Endodermal cell (in vitro differentiated cells): ENCODE measurements around the gene SNRPA. TPM values are rescaled to one million over a fixed set of nuclear protein-coding genes. Genes with fewer than 3 reads are reported as not detected.

Source experiments
- DNase-seq: peaks from one replicate; pipeline ENCODE4 v3.0.0-alpha.2; 2017
- H3K27ac ChIP-seq: 2 replicates; pipeline ENCODE4 v1.5.1; 2013; ENCODE audit warnings: mild to moderate bottlenecking, low read depth, low read length, moderate library complexity
- H3K27me3 ChIP-seq: 2 replicates; pipeline ENCODE4 v1.6.1; 2013; ENCODE audit warnings: mild to moderate bottlenecking, low read length, moderate library complexity; ENCODE audit not compliant: insufficient read depth, control insufficient read depth, poor library complexity, severe bottlenecking
- H3K36me3 ChIP-seq: 2 replicates; pipeline ENCODE4 v1.7.0; 2013; ENCODE audit warnings: mild to moderate bottlenecking, low read length, moderate library complexity; ENCODE audit not compliant: control insufficient read depth, insufficient read depth
- H3K4me1 ChIP-seq: one replicate; pipeline ENCODE4 v1.7.0; 2013; ENCODE audit warnings: low read length; ENCODE audit not compliant: control insufficient read depth, insufficient read depth
- H3K4me3 ChIP-seq: 2 replicates; pipeline ENCODE4 v1.5.1; 2013; ENCODE audit warnings: mild to moderate bottlenecking, low read length, moderate library complexity
- H3K9ac ChIP-seq: 2 replicates; pipeline ENCODE4 v1.6.1; 2013; ENCODE audit warnings: mild to moderate bottlenecking, low read length, moderate library complexity; ENCODE audit not compliant: poor library complexity, severe bottlenecking; ENCODE audit errors: extremely low read depth
- H3K9me3 ChIP-seq: 2 replicates; pipeline ENCODE4 v1.6.1; 2013; ENCODE audit warnings: mild to moderate bottlenecking, low read length, moderate library complexity; ENCODE audit not compliant: control insufficient read depth
- H3K27ac Mint-ChIP-seq: 2 replicates; pipeline ENCODE4 v1.8.0; 2020; ENCODE audit warnings: mixed read lengths
- H3K27me3 Mint-ChIP-seq: 2 replicates; pipeline ENCODE4 v1.8.0; 2021; ENCODE audit warnings: mild to moderate bottlenecking, mixed read lengths; ENCODE audit not compliant: insufficient read depth
- H3K36me3 Mint-ChIP-seq: 2 replicates; pipeline ENCODE4 v1.8.0; 2020; ENCODE audit warnings: low read depth, mixed read lengths
- H3K4me1 Mint-ChIP-seq: 2 replicates; pipeline ENCODE4 v1.8.0; 2020; ENCODE audit warnings: mixed read lengths
- H3K4me3 Mint-ChIP-seq: 2 replicates; pipeline ENCODE4 v1.8.0; 2020; ENCODE audit warnings: mild to moderate bottlenecking, moderate library complexity, mixed read lengths
- H3K9me3 Mint-ChIP-seq: 2 replicates; pipeline ENCODE4 v1.8.0; 2020; ENCODE audit warnings: mild to moderate bottlenecking, mixed read lengths
- CTCF ChIP-seq: fragments of 200-600 bp; sonication (generic); conservative IDR thresholded peaks from 2 replicates; pipeline ENCODE4 v1.5.0; 2021; ENCODE audit warnings: antibody characterized with exemption, mild to moderate bottlenecking
- WGBS, 2 experiments: methylation state at CpG; one replicate each; pipeline versions ENCODE4 v1.1.5 to v1.1.7; 2013; ENCODE audit warnings: missing lambda C conversion rate in 2 of 2, mixed read lengths in 1 of 2; ENCODE audit not compliant: insufficient coverage in 1 of 2, insufficient read length in 1 of 2; 5-methylcytosine and 5-hydroxymethylcytosine counted together
- total RNA-seq, 2 donors: library from RNA; stranded (reverse); fragmentation: NEBNext Ultra II Directional in 1 of 2; extraction: Animal tissue kit (Norgen Biotek cat#: 25700) in 1 of 2; gene quantifications; 2 replicates in 1 of 2; 3 replicates in 1 of 2; pipeline ENCODE4 v1.2.1, GENCODE V29; 2021

SNRPA gene
- total RNA-seq, 2 donors from 2014 or later = 160 to 199 TPM

GRCh38 chr19:40759352-40759751 is 8.3 kb downstream of the SNRPA start:
- no peak overlapping the region for H3K27ac ChIP-seq
- peaks cover 80% of the 10 kb centered on the region for H3K36me3 Mint-ChIP-seq

GRCh38 chr19:40762754-40763470 is 11.9 kb downstream of the SNRPA start:
- H3K4me1 Mint-ChIP-seq = no peaks in the 10 kb centered on the region
- H3K9me3 Mint-ChIP-seq = no peaks in the 10 kb centered on the region
- no peaks in the 10 kb centered on the region for H3K4me1 ChIP-seq
- peaks cover 80% of the 10 kb centered on the region for H3K36me3 Mint-ChIP-seq
- H3K9me3 ChIP-seq = no peaks in the 10 kb centered on the region
- H3K27ac ChIP-seq = no peak overlapping the region
- H3K4me3 ChIP-seq = no peak overlapping the region
- H3K27me3 Mint-ChIP-seq = no peaks in the 10 kb centered on the region
- H3K27me3 ChIP-seq = no peaks in the 10 kb centered on the region
- no peak overlapping the region for H3K27ac Mint-ChIP-seq
- H3K4me3 Mint-ChIP-seq = no peak overlapping the region
- WGBS, 2 experiments = 89 to 95% methylated on average over 10 to 17 of the region's 17 CpGs
- DNase-seq = no peak
- peaks cover 82% of the 10 kb centered on the region for H3K36me3 ChIP-seq
- H3K9ac ChIP-seq = no peak overlapping the region
- TF ChIP-seq CTCF = no peak

More at GRCh38 chr19:40759352-40759751, 8.3 kb downstream of the SNRPA start:
- H3K27ac Mint-ChIP-seq = peak overlapping the region; percentile 48
- Histone ChIP-seq H3K4me1 (no peaks in the 10 kb centered on the region), H3K9ac (no peak overlapping the region), H3K9me3 (no peaks in the 10 kb centered on the region), H3K27me3 (no peaks in the 10 kb centered on the region), H3K4me3 (no peak overlapping the region), H3K36me3 (peaks cover 94% of the 10 kb centered on the region)
- H3K9me3 Mint-ChIP-seq = no peaks in the 10 kb centered on the region
- H3K4me1 Mint-ChIP-seq = peaks cover 5% of the 10 kb centered on the region
- DNase-seq = no peak
- no peak for TF ChIP-seq CTCF
- WGBS, 2 experiments = 96 to 98% methylated on average over 7 to 13 of the region's 13 CpGs
- H3K4me3 Mint-ChIP-seq = no peak overlapping the region
- no peaks in the 10 kb centered on the region for H3K27me3 Mint-ChIP-seq

GRCh38 chr19:40763526-40763925 is 12.5 kb downstream of the SNRPA start:
- Mint-ChIP-seq H3K4me1 (no peaks in the 10 kb centered on the region), H3K27ac (no peak overlapping the region), H3K36me3 (peaks cover 75% of the 10 kb centered on the region), H3K27me3 (no peaks in the 10 kb centered on the region), H3K9me3 (no peaks in the 10 kb centered on the region), H3K4me3 (no peak overlapping the region)
- no peak for DNase-seq
- Histone ChIP-seq H3K9ac (no peak overlapping the region), H3K27ac (no peak overlapping the region), H3K4me1 (no peaks in the 10 kb centered on the region), H3K27me3 (no peaks in the 10 kb centered on the region), H3K4me3 (no peak overlapping the region), H3K36me3 (peaks cover 76% of the 10 kb centered on the region), H3K9me3 (no peaks in the 10 kb centered on the region)
- no peak for TF ChIP-seq CTCF
- 99 to 100% methylated on average over 2 to 7 of the region's 7 CpGs for WGBS, 2 experiments
